Measurements from ENCODE around the gene SDCBP2.

Gene SDCBP2

GRCh38 chr20:1309439-1309847, 19.5 kb downstream of the SDCBP2 start:
- no peak overlapping the region for H3K27ac ChIP-seq
- TF ChIP-seq, protein P1, sequence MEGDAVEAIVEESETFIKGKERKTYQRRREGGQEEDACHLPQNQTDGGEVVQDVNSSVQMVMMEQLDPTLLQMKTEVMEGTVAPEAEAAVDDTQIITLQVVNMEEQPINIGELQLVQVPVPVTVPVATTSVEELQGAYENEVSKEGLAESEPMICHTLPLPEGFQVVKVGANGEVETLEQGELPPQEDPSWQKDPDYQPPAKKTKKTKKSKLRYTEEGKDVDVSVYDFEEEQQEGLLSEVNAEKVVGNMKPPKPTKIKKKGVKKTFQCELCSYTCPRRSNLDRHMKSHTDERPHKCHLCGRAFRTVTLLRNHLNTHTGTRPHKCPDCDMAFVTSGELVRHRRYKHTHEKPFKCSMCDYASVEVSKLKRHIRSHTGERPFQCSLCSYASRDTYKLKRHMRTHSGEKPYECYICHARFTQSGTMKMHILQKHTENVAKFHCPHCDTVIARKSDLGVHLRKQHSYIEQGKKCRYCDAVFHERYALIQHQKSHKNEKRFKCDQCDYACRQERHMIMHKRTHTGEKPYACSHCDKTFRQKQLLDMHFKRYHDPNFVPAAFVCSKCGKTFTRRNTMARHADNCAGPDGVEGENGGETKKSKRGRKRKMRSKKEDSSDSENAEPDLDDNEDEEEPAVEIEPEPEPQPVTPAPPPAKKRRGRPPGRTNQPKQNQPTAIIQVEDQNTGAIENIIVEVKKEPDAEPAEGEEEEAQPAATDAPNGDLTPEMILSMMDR (IDR thresholded peaks at IDR 0.05): no peak
- no peak for TF ChIP-seq ZFX (IDR thresholded peaks at IDR 0.05; ENCODE audit: borderline replicate concordance)

DNA sequence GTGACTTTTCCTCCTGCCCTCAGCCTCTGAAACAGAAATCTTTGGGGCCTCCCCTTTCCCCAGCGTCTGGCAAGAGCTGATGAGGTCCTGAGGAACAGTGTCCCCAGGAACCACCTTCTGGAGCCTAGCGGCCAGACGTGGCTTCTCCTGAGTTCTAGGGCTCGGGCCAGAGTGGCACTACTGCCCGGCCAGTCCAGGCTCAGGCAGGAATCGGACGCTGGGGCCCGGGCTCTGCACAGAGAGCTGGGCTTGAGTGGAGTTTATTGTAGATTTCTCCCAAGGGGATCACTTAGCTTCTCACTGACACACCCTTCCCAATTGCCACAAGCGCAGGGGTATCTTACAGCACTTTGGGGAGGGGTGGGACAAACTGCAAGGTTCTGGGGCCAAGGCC, 20.2 kb downstream of the SDCBP2 start:
- no peak for TF ChIP-seq ZFX (IDR thresholded peaks at IDR 0.05; ENCODE audit: borderline replicate concordance)
- TF ChIP-seq, protein P1 (IDR thresholded peaks at IDR 0.05): no peak
- H3K27ac ChIP-seq: no peak overlapping the region

- no peak overlapping the region for H3K27ac ChIP-seq
Observed at GRCh38 chr20:1308067-1308701, 20.8 kb downstream of the SDCBP2 start.

GRCh38 chr20:1307571-1307971, 21.4 kb downstream of the SDCBP2 start:
- no peak for TF ChIP-seq ZFX (IDR thresholded peaks at IDR 0.05; ENCODE audit: borderline replicate concordance)
- TF ChIP-seq, protein P1 (IDR thresholded peaks at IDR 0.05): no peak
- no peak overlapping the region for H3K27ac ChIP-seq

More at GRCh38 chr20:1308067-1308701, 20.8 kb downstream of the SDCBP2 start:
- TF ChIP-seq, protein P1 (IDR thresholded peaks at IDR 0.05): no peak
- TF ChIP-seq ZFX (IDR thresholded peaks at IDR 0.05; ENCODE audit: borderline replicate concordance): no peak

- no peak overlapping the region for H3K27ac ChIP-seq
- no peak for TF ChIP-seq ZFX (IDR thresholded peaks at IDR 0.05; ENCODE audit: borderline replicate concordance)
- TF ChIP-seq, protein P1 (IDR thresholded peaks at IDR 0.05): no peak
Observed at GRCh38 chr20:1307171-1307570, 21.8 kb downstream of the SDCBP2 start.

GRCh38 chr20:1306316-1307135, 22.4 kb downstream of the SDCBP2 start:
- no peak overlapping the region for H3K27ac ChIP-seq
- TF ChIP-seq, protein P1 (IDR thresholded peaks at IDR 0.05): no peak
- TF ChIP-seq ZFX (IDR thresholded peaks at IDR 0.05; ENCODE audit: borderline replicate concordance): no peak

- TF ChIP-seq ZFX (IDR thresholded peaks at IDR 0.05; ENCODE audit: borderline replicate concordance): no peak
- H3K27ac ChIP-seq: no peak overlapping the region
Observed at GRCh38 chr20:1305712-1306111, 23.2 kb downstream of the SDCBP2 start.

Measured in 22Rv1 (cell line).